Mucosa of stomach (tissue), 1 donor: Measurements from ENCODE around the gene NAA38.

Source experiments
- H3K27me3 ChIP-seq: one replicate; pipeline ENCODE4 v1.7.0; 2013; ENCODE audit warnings: mild to moderate bottlenecking, low read length; ENCODE audit not compliant: control insufficient read depth, insufficient read depth
- H3K36me3 ChIP-seq: one replicate; pipeline ENCODE4 v1.7.0; 2013; ENCODE audit warnings: low read length; ENCODE audit not compliant: control insufficient read depth, insufficient read depth
- H3K4me1 ChIP-seq: one replicate; pipeline ENCODE4 v1.7.0; 2013; ENCODE audit warnings: mild to moderate bottlenecking, low read length; ENCODE audit not compliant: control insufficient read depth, insufficient read depth
- H3K4me3 ChIP-seq: one replicate; pipeline ENCODE4 v1.7.0; 2013; ENCODE audit warnings: low read length
- H3K9ac ChIP-seq: one replicate; pipeline ENCODE4 v1.7.0; 2013; ENCODE audit warnings: mild to moderate bottlenecking, low read length, moderate library complexity
- H3K9me3 ChIP-seq: one replicate; pipeline ENCODE4 v1.7.0; 2013; ENCODE audit warnings: mild to moderate bottlenecking, low read length, moderate library complexity; ENCODE audit not compliant: control insufficient read depth
- donor health status: Pancreatic carcinoma.

The NAA38 gene

DNA sequence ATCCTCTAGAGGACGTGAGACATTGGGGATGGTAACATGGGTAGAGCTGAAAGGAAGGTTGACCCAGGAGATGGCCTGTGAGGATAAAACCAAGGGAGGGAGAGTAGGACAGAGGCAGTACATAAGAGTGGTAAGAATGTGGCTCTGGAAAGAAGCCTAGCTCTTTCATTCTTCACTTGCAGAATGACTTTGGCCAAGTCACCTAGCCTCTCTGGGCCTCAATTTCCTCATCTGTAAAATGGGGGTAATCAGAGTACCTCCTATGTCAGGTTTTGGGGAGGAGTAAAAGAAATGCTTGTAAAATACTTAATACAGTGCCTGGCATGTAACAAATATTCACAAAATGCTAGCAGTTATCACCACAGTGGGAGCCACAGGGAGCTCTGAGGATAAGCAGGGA lies 16.5 kb downstream of the NAA38 start:
- no peaks in the 10 kb centered on the region for H3K27me3 ChIP-seq
- H3K4me1 ChIP-seq = peaks cover 43% of the 10 kb centered on the region
- H3K36me3 ChIP-seq = no peaks in the 10 kb centered on the region
- H3K9ac ChIP-seq = peak overlapping the region; percentile 96
- H3K9me3 ChIP-seq = no peaks in the 10 kb centered on the region
- H3K4me3 ChIP-seq = no peak overlapping the region

GRCh38 chr17:7840441-7840840 lies 16.9 kb downstream of the NAA38 start:
- peaks cover 40% of the 10 kb centered on the region for H3K4me1 ChIP-seq
- H3K4me3 ChIP-seq = no peak overlapping the region
- H3K9me3 ChIP-seq = no peaks in the 10 kb centered on the region
- H3K36me3 ChIP-seq = no peaks in the 10 kb centered on the region
- no peak overlapping the region for H3K9ac ChIP-seq
- no peaks in the 10 kb centered on the region for H3K27me3 ChIP-seq

DNA sequence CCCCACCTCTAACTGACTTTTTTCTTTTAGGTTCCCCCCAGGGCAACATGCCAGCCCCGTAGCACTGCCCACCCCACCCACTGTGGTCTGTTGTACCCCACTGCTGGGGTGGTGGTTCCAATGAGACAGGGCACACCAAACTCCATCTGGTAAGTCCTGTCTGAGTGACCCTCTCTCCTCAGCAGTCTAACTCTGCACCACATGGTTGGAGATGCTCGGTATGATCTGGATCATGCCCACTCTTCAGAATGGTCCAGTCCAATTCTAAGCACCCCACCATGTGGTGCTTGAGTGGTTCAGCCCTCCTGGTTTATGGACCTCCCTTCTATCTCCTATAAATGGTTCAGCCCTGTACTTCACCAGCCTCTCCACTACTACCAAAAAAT lies 17.5 kb downstream of the NAA38 start:
- no peak overlapping the region for H3K4me3 ChIP-seq
- no peak overlapping the region for H3K9ac ChIP-seq

GRCh38 chr17:7839190-7839875 lies 18.0 kb downstream of the NAA38 start:
- no peaks in the 10 kb centered on the region for H3K27me3 ChIP-seq
- peak overlapping the region; percentile 10 for H3K9ac ChIP-seq
- H3K4me3 ChIP-seq = no peak overlapping the region
- H3K36me3 ChIP-seq = no peaks in the 10 kb centered on the region
- H3K9me3 ChIP-seq = no peaks in the 10 kb centered on the region
- peaks cover 33% of the 10 kb centered on the region for H3K4me1 ChIP-seq

More for the DNA sequence above, 17.5 kb downstream of the NAA38 start:
- H3K4me1 ChIP-seq = peaks cover 34% of the 10 kb centered on the region
- H3K36me3 ChIP-seq = no peaks in the 10 kb centered on the region
- H3K27me3 ChIP-seq = no peaks in the 10 kb centered on the region
- no peaks in the 10 kb centered on the region for H3K9me3 ChIP-seq

DNA sequence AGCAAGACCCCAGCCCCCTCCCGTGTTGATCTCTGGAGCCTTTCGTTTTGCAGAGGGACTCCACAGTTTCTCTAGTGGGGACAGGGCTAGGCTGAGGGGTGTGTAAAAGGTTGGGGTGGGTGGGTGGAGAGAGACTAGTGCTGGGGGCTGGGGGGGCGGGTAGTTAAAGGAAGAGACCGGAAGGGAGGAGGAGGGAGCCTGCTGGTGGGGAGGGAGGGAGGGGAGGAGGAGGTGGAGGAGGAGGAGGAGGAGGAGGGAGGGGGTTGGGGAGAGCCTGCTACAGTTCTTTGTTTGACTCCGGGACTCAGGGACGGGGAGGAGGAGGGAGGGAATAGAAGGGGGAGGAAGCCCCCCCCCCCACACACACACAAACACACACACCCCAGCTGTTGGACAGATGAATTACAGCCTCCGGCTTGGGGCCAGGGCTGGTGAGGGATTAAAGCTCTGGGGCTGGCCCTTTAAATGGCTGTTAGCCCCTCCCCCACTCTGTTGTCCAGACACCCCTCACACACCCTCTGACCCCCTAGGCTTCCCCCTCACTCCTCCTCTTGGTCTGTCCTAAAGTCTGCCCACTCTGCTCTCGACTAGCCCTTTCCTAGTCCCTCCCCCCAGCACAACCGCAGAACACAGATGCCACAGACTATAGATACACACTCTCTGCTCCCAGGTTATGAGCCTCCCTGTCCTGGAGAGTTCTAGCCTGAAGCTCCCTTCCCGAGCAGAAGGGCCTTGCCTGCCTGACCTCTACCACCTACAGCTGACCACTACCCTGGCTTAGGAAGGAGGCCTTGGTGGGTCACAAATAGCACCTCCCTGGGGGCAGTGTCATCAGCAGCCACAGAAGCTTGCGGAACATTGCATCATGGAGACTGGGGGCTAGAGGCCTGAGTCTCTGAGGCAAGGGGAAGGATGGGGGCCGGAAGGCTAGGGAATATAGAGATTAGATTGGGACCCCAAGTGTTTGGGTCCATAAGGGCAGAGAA lies 19.0 kb downstream of the NAA38 start:
- no peaks in the 10 kb centered on the region for H3K9me3 ChIP-seq
- no peaks in the 10 kb centered on the region for H3K27me3 ChIP-seq
- H3K4me1 ChIP-seq = peaks cover 37% of the 10 kb centered on the region
- no peak overlapping the region for H3K4me3 ChIP-seq
- no peaks in the 10 kb centered on the region for H3K36me3 ChIP-seq
- H3K9ac ChIP-seq = peak overlapping the region; percentile 90

GRCh38 chr17:7837408-7838088 lies 19.8 kb downstream of the NAA38 start:
- H3K9ac ChIP-seq = peak overlapping the region; percentile 90
- H3K4me3 ChIP-seq = peak overlapping the region; percentile 78
- no peaks in the 10 kb centered on the region for H3K36me3 ChIP-seq
- peaks cover 41% of the 10 kb centered on the region for H3K4me1 ChIP-seq
- peaks cover 5% of the 10 kb centered on the region for H3K27me3 ChIP-seq
- H3K9me3 ChIP-seq = no peaks in the 10 kb centered on the region

- Histone ChIP-seq H3K4me1 (peaks cover 41% of the 10 kb centered on the region), H3K9ac (peak overlapping the region; percentile 90), H3K4me3 (peak overlapping the region; percentile 78), H3K36me3 (no peaks in the 10 kb centered on the region), H3K27me3 (peaks cover 5% of the 10 kb centered on the region), H3K9me3 (no peaks in the 10 kb centered on the region)
Observed at GRCh38 chr17:7836596-7837407, 20.6 kb downstream of the NAA38 start.

- Histone ChIP-seq H3K4me1 (peaks cover 36% of the 10 kb centered on the region), H3K9me3 (no peaks in the 10 kb centered on the region), H3K27me3 (peaks cover 5% of the 10 kb centered on the region), H3K9ac (peak overlapping the region; percentile 90), H3K4me3 (peak overlapping the region; percentile 78), H3K36me3 (no peaks in the 10 kb centered on the region)
Observed at GRCh38 chr17:7835814-7836595, 21.4 kb downstream of the NAA38 start.

GRCh38 chr17:7834957-7835813 lies 22.2 kb downstream of the NAA38 start:
- Histone ChIP-seq H3K36me3 (no peaks in the 10 kb centered on the region), H3K27me3 (peaks cover 5% of the 10 kb centered on the region), H3K4me3 (peak overlapping the region; percentile 78), H3K9ac (peak overlapping the region; percentile 90), H3K9me3 (no peaks in the 10 kb centered on the region), H3K4me1 (peaks cover 35% of the 10 kb centered on the region)

DNA sequence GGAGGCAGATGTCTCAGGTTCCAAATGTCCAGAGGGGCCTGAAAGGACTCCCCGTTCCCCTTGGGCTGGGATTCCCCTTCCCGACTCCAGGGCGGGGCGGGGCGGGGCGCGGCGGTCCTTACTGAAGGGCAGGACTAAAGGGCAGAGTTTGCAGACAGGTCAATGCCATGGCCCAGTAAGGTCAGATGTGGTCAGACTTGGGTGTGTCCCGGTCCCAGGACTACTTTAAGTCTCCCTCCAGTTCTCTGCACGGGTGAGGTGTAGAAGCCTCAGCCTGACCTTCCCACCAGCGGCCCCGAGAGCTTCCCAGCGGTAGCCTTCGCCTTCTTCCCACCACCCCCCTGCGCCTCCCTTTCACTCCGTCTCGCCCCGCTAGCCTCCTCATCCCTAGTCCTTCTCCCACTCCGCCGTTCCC lies 22.8 kb downstream of the NAA38 start:
- peaks cover 29% of the 10 kb centered on the region for H3K4me1 ChIP-seq
- H3K4me3 ChIP-seq = peak overlapping the region; percentile 69
- H3K9me3 ChIP-seq = no peaks in the 10 kb centered on the region
- no peaks in the 10 kb centered on the region for H3K36me3 ChIP-seq
- H3K27me3 ChIP-seq = peaks cover 5% of the 10 kb centered on the region
- peak overlapping the region; percentile 90 for H3K9ac ChIP-seq
